GM23248 (cell line): ENCODE measurements around the gene SLC39A3. TPM values are rescaled to one million over a fixed set of nuclear protein-coding genes. Genes with fewer than 3 reads are reported as not detected.
A peak's percentile ranks its signal among the peaks of the same experiment; 100 is the strongest.

Experiments used
- DNase-seq: peaks from one replicate; pipeline ENCODE4 v3.0.0-alpha.2; 2015
- H2AFZ ChIP-seq: fragments of 200-600 bp; sonication (generic); 2 replicates; pipeline ENCODE4 v1.6.1; 2016; ENCODE audit warnings: antibody characterized with exemption
- H3F3A ChIP-seq: fragments of 200-600 bp; sonication (generic); 2 replicates; pipeline ENCODE4 v1.6.1; 2016; ENCODE audit warnings: mild to moderate bottlenecking, antibody characterized with exemption, mixed run types; ENCODE audit not compliant: insufficient read depth
- H3K27ac ChIP-seq: fragments of 200-600 bp; sonication (generic); 2 replicates; pipeline ENCODE4 v1.5.1; 2016; ENCODE audit warnings: mild to moderate bottlenecking
- H3K27me3 ChIP-seq: fragments of 200-600 bp; sonication (generic); replicated peaks from 2 replicates; pipeline ENCODE4 v1.6.1; 2016; ENCODE audit warnings: mild to moderate bottlenecking; ENCODE audit not compliant: insufficient read depth
- H3K36me3 ChIP-seq: fragments of 200-600 bp; sonication (generic); 2 replicates; pipeline ENCODE4 v1.6.1; 2016; ENCODE audit warnings: low read depth, mild to moderate bottlenecking
- H3K4me1 ChIP-seq: fragments of 200-600 bp; sonication (generic); 2 replicates; pipeline ENCODE4 v1.6.1; 2016; ENCODE audit warnings: mild to moderate bottlenecking; ENCODE audit not compliant: insufficient read depth
- H3K4me2 ChIP-seq: fragments of 200-600 bp; sonication (generic); one replicate; pipeline ENCODE4 v1.6.1; 2016; ENCODE audit warnings: mild to moderate bottlenecking; ENCODE audit not compliant: unreplicated experiment
- H3K4me3 ChIP-seq: fragments of 200-600 bp; sonication (generic); 2 replicates; pipeline ENCODE4 v1.5.1; 2016; ENCODE audit warnings: mild to moderate bottlenecking
- H3K79me2 ChIP-seq: fragments of 200-600 bp; sonication (generic); 2 replicates; pipeline ENCODE4 v1.6.1; 2016; ENCODE audit warnings: mild to moderate bottlenecking; ENCODE audit not compliant: insufficient read depth
- H3K9ac ChIP-seq: fragments of 200-600 bp; sonication (generic); 2 replicates; pipeline ENCODE4 v1.6.1; 2016; ENCODE audit warnings: mild to moderate bottlenecking
- H3K9me2 ChIP-seq: fragments of 200-600 bp; sonication (generic); 2 replicates; pipeline ENCODE4 v1.6.1; 2016; ENCODE audit warnings: mixed run types, mild to moderate bottlenecking, moderate library complexity; ENCODE audit not compliant: insufficient read depth
- H3K9me3 ChIP-seq: fragments of 200-600 bp; sonication (generic); one replicate; pipeline ENCODE4 v1.6.1; 2017; ENCODE audit warnings: low read depth
- H4K20me1 ChIP-seq: fragments of 200-600 bp; sonication (generic); 2 replicates; pipeline ENCODE4 v1.6.0; 2016; ENCODE audit not compliant: insufficient read depth
- EZH2 ChIP-seq: fragments of 200-600 bp; sonication (generic); IDR thresholded peaks from 2 replicates; pipeline ENCODE4 v1.6.1; 2018; ENCODE audit warnings: antibody characterized with exemption, mild to moderate bottlenecking; ENCODE audit not compliant: insufficient read depth, poor library complexity, severe bottlenecking
- EZH2phosphoT487 ChIP-seq: fragments of 200-600 bp; sonication (generic); IDR thresholded peaks from 2 replicates; pipeline ENCODE4 v1.6.1; 2018; ENCODE audit warnings: antibody characterized with exemption, moderate library complexity, mild to moderate bottlenecking, low read depth; ENCODE audit not compliant: insufficient read depth
- WGBS, 2 experiments: methylation state at CpG; one replicate each; pipeline ENCODE4 v1.1.6; 2015 to 2017; ENCODE audit warnings: low lambda C conversion rate in 2 of 2, low coverage in 1 of 2; ENCODE audit errors: missing lambda C conversion rate in 2 of 2; 5-methylcytosine and 5-hydroxymethylcytosine counted together
- in situ Hi-C: fragments of 300-500 bp; cut with MboI; formaldehyde crosslinking; loops from 2 replicates; pipeline ENCODE4 v1.15.0; 2020
- polyA plus RNA-seq: library from polyadenylated mRNA; unstranded; fragments of >200 nt; fragmentation: Nextera tagmentation; extraction: Ambion mirVana; gene quantifications from 2 replicates; pipeline ENCODE4 v1.2.1, GENCODE V29; 2016
- total RNA-seq: library from RNA; depleted of rRNA; stranded (reverse); fragments of >200 nt; shearing (Covaris generic); gene quantifications from 2 replicates; pipeline ENCODE4 v1.2.3, GENCODE V29; 2014

SLC39A3 gene
- total and polyA plus RNA-seq, 2 experiments from 2014 or later = 45.2 to 50.9 TPM

DNA sequence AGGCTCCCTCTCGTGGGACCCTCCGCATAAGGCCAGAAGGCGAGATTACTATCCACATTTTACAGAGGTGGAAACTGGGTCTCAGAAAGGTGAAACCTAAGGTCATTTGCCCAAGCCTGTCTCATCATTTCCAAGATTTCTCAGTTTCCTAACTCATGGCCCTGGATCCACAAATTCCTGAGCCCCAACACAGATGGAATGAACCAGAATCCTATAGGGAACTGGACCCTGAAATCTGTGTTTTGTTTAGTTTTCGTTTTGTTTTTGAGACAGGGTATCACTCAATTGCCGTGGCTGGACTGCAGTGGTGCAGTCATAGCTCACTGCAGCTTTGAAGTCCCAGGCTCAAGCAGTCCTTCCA, 36.8 kb downstream of the SLC39A3 start:
- Histone ChIP-seq H2AFZ (no peak overlapping the region), H3K9me2 (no peaks in the 10 kb centered on the region), H3K79me2 (no peaks in the 10 kb centered on the region), H3K36me3 (no peaks in the 10 kb centered on the region), H3K9me3 (no peaks in the 10 kb centered on the region), H3K4me1 (no peaks in the 10 kb centered on the region), H3K4me2 (no peak overlapping the region), H3K9ac (no peak overlapping the region), H3K4me3 (no peak overlapping the region), H4K20me1 (no peaks in the 10 kb centered on the region), H3F3A (no peaks in the 10 kb centered on the region), H3K27ac (no peak overlapping the region), H3K27me3 (peaks cover 24% of the 10 kb centered on the region)
- in situ Hi-C loops = no loop called here
- TF ChIP-seq EZH2 (no peak), EZH2phosphoT487 (no peak)
- 90 to 92% methylated on average over 5 of the region's 5 CpGs for WGBS, 2 experiments
- DNase-seq = no peak

DNA sequence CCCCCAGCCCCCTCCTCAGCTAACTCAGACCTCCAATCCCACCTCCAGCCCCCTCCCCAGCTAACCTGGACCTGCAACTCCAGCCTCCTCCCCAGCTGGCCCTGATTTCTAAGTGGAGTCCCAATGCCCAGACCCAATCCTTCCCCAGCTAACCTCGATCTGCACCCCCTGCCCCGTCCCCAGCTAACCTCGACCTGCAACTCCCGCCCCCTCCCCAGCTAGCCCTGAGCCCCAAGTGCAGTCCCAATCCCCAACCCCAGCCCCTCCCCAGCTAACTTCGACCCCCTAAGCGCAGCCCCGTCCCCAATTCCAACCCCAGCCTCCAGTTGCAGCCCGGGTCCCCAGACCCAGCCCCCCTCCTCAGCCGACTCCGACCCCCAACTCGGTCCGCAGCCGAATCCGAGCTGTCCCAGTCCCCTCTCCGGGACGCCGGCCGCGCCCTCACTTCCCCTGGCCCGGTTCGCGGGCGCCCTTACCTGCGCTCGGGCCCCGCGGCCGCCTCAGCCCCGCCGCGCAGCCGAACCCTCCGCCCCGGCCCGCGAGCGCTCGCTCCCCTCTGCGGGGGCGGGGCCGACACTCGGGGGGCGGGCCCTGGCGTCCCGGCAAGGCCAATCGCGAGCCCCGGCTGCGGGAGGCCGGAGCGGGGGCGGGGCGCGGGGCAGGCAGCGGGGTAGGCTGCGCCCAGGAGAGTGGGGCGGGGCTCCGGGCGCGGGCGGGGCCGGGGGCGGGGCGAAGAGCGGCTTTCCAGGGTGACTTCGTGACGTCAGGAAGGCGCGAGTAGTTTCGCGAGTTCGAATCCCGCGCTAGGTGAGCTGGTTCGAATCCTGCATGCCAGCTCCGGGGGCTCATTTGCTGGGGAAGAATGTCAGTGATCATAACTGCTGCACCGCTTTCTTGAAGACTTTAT, 37.4 kb downstream of the SLC39A3 start, which contains the start of gene GNG7:
Gene GNG7, minus strand, starts transcription at position 525 of the 907 bp plus-strand sequence. CDS start 182,006 bp downstream, outside the sequence.
- in situ Hi-C loops = no loop called here
- no peaks in the 10 kb centered on the region for H3K79me2 ChIP-seq
- WGBS, 2 experiments = 9 to 50% methylated on average over 2 to 73 of the region's 77 CpGs
- no peaks in the 10 kb centered on the region for H3F3A ChIP-seq
- H3K9me2 ChIP-seq = no peaks in the 10 kb centered on the region
- no peaks in the 10 kb centered on the region for H3K9me3 ChIP-seq
- no peak within 1 kb of the TSS for H3K4me3 ChIP-seq
- no peak for TF ChIP-seq EZH2phosphoT487
- no peak for TF ChIP-seq EZH2
- H3K27me3 ChIP-seq = peaks cover 24% of the 10 kb centered on the region
- peak; percentile 77 for DNase-seq
- no peak within 1 kb of the TSS for H3K4me2 ChIP-seq
- H2AFZ ChIP-seq = no peak within 1 kb of the TSS
- H3K4me1 ChIP-seq = no peaks in the 10 kb centered on the region
- no peak within 1 kb of the TSS for H3K9ac ChIP-seq
- H3K27ac ChIP-seq = no peak within 1 kb of the TSS
- H3K36me3 ChIP-seq = no peaks in the 10 kb centered on the region
- H4K20me1 ChIP-seq = no peaks in the 10 kb centered on the region

DNA sequence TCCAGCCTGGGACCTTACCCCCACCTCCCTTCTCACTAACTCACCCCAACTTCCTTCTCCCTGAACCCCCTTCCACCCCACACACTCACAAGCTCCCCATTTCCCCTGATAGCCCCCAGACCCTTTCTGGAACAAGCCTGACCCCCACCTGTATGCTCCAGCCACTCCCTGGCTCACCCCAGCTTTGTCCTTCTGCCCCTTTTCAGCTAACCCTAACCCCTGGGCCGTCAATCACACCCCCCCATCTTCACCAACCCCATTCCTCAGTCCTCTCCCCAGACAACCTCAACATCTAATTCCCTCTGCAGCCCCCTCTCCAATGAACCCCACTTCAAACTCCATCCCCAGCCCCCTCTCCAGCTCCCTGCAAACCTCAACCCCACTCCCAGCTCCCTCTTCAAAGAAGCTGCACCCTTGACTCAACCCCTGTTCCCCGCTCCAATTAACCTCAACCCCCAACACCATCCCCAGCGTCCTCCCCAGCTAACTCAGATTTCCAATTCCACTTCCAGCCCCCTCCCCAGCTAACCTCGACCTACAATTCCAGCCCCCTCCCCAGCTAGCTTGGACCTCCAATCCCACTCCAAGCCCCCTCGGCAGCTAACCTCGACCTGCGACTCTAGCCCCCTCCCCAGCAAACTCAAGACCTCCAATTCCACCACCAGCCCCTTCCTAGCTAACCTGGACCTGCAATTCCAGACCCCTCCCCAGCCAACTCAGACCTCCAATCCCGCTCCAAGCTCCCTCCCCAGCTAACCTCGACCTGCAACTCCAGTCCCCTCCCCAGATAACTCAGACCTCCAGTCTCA, 38.3 kb downstream of the SLC39A3 start:
- Histone ChIP-seq H2AFZ (no peak overlapping the region), H3K4me1 (no peaks in the 10 kb centered on the region), H3F3A (no peaks in the 10 kb centered on the region), H3K9me3 (no peaks in the 10 kb centered on the region), H3K27ac (no peak overlapping the region), H4K20me1 (no peaks in the 10 kb centered on the region), H3K27me3 (peaks cover 24% of the 10 kb centered on the region), H3K4me3 (no peak overlapping the region), H3K79me2 (no peaks in the 10 kb centered on the region), H3K36me3 (no peaks in the 10 kb centered on the region), H3K9me2 (no peaks in the 10 kb centered on the region), H3K9ac (no peak overlapping the region), H3K4me2 (no peak overlapping the region)
- WGBS, 2 experiments = 11 to 20% methylated on average over 4 to 9 of the region's 9 CpGs
- TF ChIP-seq EZH2 (peak; percentile 1), EZH2phosphoT487 (no peak)
- in situ Hi-C loops = no loop called here
- no peak for DNase-seq

DNA sequence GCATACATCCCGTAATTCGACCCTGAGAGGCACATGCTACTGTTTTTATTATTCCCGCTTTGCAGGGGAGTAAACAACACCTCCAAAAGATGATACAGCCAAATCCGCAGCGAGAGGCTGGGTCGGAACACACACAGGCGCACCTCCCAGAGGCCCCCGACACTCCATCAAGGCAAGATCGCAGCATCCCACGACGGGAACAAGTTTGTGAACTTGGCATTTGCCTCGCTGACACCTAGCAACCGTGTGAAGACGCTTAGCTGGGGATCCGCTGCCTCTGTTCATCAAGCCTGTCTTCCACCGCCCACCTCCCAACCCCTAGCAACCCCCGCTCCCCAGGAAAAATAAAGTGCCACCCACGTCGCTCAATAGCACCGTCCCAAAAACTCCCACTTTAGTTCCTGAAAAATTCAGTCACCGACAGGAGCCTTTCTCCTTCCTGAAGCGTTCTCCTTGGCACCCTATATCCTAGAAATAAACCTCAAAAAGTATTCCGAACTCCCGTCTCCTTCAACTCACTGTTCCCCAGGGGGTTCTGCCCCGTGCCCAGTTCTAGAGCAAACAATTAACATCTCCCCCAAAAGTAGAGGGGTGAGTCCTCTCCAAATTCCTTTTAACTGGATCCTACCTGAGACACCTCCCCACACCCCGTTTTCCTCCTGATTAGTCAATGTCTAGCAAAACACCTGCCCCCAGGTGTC, 39.0 kb downstream of the SLC39A3 start:
- in situ Hi-C loops = no loop called here

More for the DNA sequence above, 39.0 kb downstream of the SLC39A3 start:
- Histone ChIP-seq H3K36me3 (no peaks in the 10 kb centered on the region), H3K79me2 (no peaks in the 10 kb centered on the region), H3K27ac (no peak overlapping the region), H3K9me3 (no peaks in the 10 kb centered on the region), H3K4me2 (no peak overlapping the region), H3K4me3 (no peak overlapping the region), H3K4me1 (no peaks in the 10 kb centered on the region), H4K20me1 (no peaks in the 10 kb centered on the region), H3K9ac (no peak overlapping the region), H3K9me2 (no peaks in the 10 kb centered on the region), H3F3A (no peaks in the 10 kb centered on the region), H3K27me3 (peaks cover 24% of the 10 kb centered on the region), H2AFZ (no peak overlapping the region)
- DNase-seq = no peak
- WGBS, 2 experiments = 17 to 18% methylated on average over 26 of the region's 26 CpGs
- TF ChIP-seq EZH2 (peak; percentile 47), EZH2phosphoT487 (no peak)
